ENCODE data around the gene NDOR1.

The NDOR1 gene

GRCh38 chr9:137214620-137215019 lies 9.1 kb downstream of the NDOR1 start:
- Histone ChIP-seq H4K20me1 (ENCODE audit: control insufficient read depth, insufficient read depth, low read depth, low read length) (no peaks in the 10 kb centered on the region), H3K4me3 (ENCODE audit: low read length) (no peak overlapping the region), H3K27ac (ENCODE audit: low read depth, low read length) (no peak overlapping the region), H3K9me2 (replicated peaks; ENCODE audit: control insufficient read depth, low read length) (no peaks in the 10 kb centered on the region), H3K4me1 (ENCODE audit: control insufficient read depth, low read length) (no peaks in the 10 kb centered on the region), H3K9me3 (ENCODE audit: control insufficient read depth, insufficient read depth, low read length) (no peaks in the 10 kb centered on the region), H3K4me2 (ENCODE audit: low read length) (no peak overlapping the region), H3F3A (ENCODE audit: control insufficient read depth, insufficient read depth) (no peaks in the 10 kb centered on the region; the same call in 1 of the 2 replicates), H3K36me3 (ENCODE audit: control insufficient read depth, low read length) (peaks cover 36% of the 10 kb centered on the region), H3K27me3 (ENCODE audit: control insufficient read depth, low read length) (no peaks in the 10 kb centered on the region), H3K79me2 (ENCODE audit: control insufficient read depth, low read length) (no peaks in the 10 kb centered on the region)
- TF ChIP-seq EZH2phosphoT487 (IDR thresholded peaks at IDR 0.05; ENCODE audit: borderline replicate concordance, low read length), result no peak
- no peak for TF ChIP-seq CTCF (IDR thresholded peaks at IDR 0.05; ENCODE audit: low read depth, low read length, poor library complexity, severe bottlenecking)

GRCh38 chr9:137215196-137215986 lies 9.9 kb downstream of the NDOR1 start:
- Histone ChIP-seq H3K9me2 (replicated peaks; ENCODE audit: control insufficient read depth, low read length) (no peaks in the 10 kb centered on the region), H3F3A (ENCODE audit: control insufficient read depth, insufficient read depth) (no peaks in the 10 kb centered on the region; the same call in 1 of the 2 replicates), H3K27me3 (ENCODE audit: control insufficient read depth, low read length) (no peaks in the 10 kb centered on the region), H3K36me3 (ENCODE audit: control insufficient read depth, low read length) (peaks cover 36% of the 10 kb centered on the region), H3K9me3 (ENCODE audit: control insufficient read depth, insufficient read depth, low read length) (no peaks in the 10 kb centered on the region), H3K79me2 (ENCODE audit: control insufficient read depth, low read length) (no peaks in the 10 kb centered on the region), H3K4me2 (ENCODE audit: low read length) (no peak overlapping the region), H3K4me1 (ENCODE audit: control insufficient read depth, low read length) (no peaks in the 10 kb centered on the region), H3K4me3 (ENCODE audit: low read length) (no peak overlapping the region), H3K27ac (ENCODE audit: low read depth, low read length) (no peak overlapping the region), H4K20me1 (ENCODE audit: control insufficient read depth, insufficient read depth, low read depth, low read length) (no peaks in the 10 kb centered on the region)
- no peak for TF ChIP-seq CTCF (IDR thresholded peaks at IDR 0.05; ENCODE audit: low read depth, low read length, poor library complexity, severe bottlenecking)
- TF ChIP-seq EZH2phosphoT487 (IDR thresholded peaks at IDR 0.05; ENCODE audit: borderline replicate concordance, low read length), result no peak

GRCh38 chr9:137216188-137216965 lies 10.9 kb downstream of the NDOR1 start:
- no peak overlapping the region for H3K4me2 ChIP-seq (ENCODE audit: low read length)
- H3K4me1 ChIP-seq (ENCODE audit: control insufficient read depth, low read length), result no peaks in the 10 kb centered on the region
- H3K4me3 ChIP-seq (ENCODE audit: low read length), result no peak overlapping the region
- no peaks in the 10 kb centered on the region for H3K9me2 ChIP-seq (replicated peaks; ENCODE audit: control insufficient read depth, low read length)
- H3F3A ChIP-seq (ENCODE audit: control insufficient read depth, insufficient read depth), result no peaks in the 10 kb centered on the region; the same call in 1 of the 2 replicates
- no peaks in the 10 kb centered on the region for H4K20me1 ChIP-seq (ENCODE audit: control insufficient read depth, insufficient read depth, low read depth, low read length)
- H3K9me3 ChIP-seq (ENCODE audit: control insufficient read depth, insufficient read depth, low read length), result no peaks in the 10 kb centered on the region
- no peaks in the 10 kb centered on the region for H3K27me3 ChIP-seq (ENCODE audit: control insufficient read depth, low read length)
- no peaks in the 10 kb centered on the region for H3K79me2 ChIP-seq (ENCODE audit: control insufficient read depth, low read length)
- no peak overlapping the region for H3K27ac ChIP-seq (ENCODE audit: low read depth, low read length)
- peaks cover 34% of the 10 kb centered on the region for H3K36me3 ChIP-seq (ENCODE audit: control insufficient read depth, low read length)
- TF ChIP-seq EZH2phosphoT487 (IDR thresholded peaks at IDR 0.05; ENCODE audit: borderline replicate concordance, low read length) (no peak), CTCF (IDR thresholded peaks at IDR 0.05; ENCODE audit: low read depth, low read length, poor library complexity, severe bottlenecking) (no peak)
